Measurements from ENCODE around the gene ASB6.
"Not testable (repeated sequence)": the region's sequence is repeated elsewhere in the genome, so short reads cannot be mapped to it uniquely, and the experiment has no call there.

ASB6 gene

DNA sequence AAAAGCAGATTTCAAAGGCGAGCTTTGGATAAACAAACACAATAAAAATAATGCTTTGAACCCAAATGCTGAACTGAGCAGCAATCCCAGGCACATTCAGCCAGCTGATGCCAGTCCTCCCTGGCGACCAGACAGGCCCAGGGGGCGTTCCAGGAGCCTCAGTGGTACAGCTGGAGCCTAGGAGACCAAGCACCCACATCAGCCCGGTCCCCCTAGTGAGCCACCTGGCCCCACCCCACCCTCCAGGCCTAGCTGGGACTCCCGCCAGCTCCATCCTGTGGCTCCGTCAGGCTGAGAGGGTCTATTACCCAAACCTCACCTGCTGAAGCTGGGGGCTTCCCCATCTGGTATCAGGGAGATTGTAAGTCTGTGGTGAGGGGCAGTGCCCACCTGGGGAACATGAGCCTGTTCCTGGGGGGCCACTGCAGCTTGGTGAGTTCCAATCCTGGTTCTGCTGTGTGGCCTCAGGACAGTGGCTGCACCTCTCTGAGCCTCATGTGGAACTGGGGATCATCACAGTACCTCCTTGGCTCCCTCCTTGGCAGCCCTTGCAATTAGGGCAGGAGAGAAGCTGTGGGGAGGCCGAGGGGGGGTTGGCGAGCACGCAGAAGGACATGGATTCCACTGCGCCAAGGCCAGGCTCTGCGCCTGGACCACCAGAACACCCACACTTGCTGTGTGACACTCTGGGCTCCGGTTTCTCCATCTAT is 37.7 kb downstream of the ASB6 start:
- no peak for DNase-seq

DNA sequence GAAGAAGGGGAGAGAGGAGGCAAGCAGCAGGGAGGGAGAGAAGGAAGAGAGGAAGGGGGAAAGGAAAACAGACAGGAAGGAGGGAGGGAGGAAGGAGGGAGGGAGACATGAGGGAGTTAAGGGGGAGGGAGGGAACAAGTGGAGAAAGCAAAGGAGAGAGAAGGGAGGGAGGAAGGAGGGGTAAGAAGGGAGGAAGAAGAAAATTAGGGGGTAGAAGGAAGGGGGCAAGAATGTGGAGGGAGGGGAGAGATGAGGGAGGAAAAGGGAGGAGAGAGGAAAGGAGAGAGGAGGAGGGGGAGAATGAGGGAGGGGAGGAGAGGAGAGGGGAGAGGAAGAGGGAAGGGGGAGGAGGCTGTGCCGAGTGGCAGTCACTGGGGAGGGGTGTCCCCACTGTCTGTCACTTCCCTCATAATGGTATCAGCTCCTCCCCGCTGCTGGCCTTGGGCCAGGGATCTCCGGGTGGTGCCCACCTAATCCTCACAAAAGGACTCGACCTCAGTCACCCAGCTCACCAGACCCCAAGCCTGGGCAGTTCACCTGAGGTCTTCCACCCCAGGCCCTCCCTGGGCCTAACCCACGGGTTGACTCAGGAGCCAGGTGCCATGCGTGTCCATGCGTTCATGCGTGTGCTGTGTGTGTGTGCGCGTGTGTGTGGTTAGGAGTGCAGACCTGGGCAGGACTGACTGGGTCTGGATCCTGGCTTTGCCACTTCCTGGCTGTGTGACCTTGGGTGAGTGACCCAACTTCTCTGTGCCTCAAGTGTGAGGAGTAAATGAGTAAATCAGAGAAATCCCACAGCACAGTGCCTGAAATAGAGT is 39.1 kb downstream of the ASB6 start:
- DNase-seq, result no peak

DNA sequence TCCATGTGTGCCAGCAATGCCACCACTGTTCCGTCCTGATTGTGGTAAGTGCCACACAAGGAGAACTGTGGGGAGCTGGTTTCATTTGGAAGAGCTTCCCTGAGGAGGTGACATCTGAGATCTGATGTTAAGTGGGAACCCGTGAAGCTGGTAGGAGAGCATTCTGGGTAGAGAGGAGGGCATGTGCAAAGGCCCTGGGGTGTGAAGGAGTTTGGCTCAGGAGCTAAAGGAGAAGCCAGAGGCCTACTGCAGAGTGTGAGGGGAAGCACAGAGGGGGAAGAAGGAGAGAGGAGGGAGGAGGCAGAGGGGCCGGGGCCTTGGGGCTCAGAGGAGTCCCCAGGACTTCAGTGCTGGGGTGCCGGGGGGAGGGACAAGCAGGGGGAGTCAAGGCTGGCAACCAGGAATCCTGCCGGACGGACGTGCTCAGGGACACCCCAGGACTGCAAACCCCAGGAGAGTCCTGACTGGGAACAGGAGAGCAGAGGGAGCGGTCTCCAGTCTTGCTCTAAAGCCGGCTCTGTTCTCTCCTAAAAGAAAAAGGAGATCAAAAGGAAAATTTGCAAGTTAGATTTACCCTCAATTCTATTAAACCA is 40.8 kb downstream of the ASB6 start:
- DNase-seq, result no peak

DNA sequence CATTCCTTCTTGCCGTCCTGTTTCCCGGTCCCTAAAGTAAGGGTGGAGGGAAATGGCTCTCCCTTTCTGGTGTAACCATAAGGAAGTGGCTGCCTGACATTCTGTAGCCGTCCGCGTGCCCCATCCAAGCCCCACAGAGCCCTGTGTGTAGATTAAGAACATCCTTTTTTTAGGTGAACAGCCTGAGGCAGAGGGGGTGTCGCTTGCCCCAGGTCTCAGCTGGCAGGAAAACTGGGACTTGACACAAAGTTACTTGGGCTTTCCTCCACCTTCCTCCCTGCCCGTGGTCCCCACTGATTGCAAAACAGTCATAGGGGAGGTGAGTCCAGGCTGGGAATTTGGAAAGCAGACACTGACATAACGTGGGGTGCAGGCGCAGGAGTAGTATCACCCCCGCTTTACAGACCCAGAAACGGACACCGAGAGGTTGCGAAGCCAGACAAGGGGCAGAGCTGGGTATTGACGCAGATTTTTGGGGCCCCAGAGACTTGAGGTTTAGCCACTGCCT is 43.8 kb downstream of the ASB6 start:
- no peak for DNase-seq

DNA sequence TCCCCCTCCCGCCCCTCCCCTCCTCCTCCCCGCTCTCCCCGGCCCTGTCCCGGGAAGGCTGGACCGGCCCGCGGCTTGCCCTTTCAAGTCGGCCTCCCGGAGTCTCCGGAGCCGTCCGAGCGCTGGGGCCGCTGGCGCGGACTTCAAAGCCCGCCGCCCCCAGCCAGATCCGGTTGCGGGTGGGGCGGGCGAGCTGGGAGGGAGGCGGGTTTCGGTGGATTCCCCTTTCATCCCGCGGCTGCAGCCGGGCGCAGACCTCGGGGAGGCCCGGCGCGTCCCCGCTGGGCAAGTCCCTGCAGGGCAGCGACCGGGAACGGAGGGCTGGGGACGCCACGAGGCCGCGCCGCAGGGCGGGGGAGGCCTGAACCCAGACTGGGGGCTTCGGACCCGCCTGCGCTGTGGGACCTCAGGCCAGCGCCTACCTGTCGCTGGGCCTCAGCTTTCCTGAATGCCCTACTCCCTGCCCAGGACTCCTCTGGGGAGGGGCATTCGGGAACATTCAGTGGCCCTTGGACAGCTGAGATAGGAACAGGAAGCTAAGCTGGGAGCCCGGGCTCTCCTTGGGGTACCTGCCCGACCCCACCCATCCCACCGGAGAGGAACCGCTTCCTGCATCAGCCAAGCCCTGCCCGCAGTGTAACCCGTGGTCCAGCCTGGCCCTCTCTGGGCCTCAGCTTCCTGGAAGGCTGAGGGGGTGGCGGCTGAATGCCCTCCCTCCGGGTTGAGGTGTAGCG is 44.4 kb downstream of the ASB6 start:
- no peak for DNase-seq

DNA sequence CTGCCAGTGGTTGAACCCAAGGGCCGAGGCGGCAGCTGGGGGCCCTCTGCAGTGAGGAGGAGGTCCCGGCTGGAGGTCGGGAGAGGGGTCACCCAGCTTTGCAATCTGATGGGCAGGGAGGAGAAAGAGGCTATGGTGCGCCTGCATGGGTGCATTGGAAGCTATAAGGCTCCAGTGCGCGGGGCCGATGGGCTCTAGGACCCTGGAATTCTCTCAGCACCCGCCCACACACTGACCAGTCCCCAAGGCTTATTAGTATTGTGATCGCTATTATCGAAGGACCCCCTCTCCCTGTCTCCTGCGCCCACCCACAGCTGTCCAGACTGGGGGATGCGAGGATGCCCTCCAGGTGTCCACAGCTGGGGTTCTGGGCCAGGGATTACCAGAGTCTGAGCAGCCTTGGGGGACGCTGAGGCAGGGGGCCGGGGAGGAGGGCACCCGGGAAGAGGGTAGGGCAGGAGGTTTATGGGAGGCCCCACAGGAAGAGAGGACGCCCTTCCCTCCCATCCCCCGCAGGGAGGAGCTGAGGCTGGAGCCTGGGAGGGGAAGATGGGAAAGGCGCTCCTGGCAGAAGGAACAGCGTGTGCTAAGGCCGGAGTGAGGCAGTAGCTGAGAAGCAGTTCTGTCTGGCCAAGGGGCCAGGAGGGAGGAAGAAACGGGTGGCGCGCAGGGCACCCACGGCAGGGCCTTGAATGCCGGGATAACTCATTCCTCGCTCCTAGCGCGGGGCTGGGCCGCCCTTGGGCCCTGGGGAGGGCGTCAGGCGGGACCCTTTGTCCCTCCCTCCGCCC is 45.2 kb downstream of the ASB6 start:
- no peak for DNase-seq

DNA sequence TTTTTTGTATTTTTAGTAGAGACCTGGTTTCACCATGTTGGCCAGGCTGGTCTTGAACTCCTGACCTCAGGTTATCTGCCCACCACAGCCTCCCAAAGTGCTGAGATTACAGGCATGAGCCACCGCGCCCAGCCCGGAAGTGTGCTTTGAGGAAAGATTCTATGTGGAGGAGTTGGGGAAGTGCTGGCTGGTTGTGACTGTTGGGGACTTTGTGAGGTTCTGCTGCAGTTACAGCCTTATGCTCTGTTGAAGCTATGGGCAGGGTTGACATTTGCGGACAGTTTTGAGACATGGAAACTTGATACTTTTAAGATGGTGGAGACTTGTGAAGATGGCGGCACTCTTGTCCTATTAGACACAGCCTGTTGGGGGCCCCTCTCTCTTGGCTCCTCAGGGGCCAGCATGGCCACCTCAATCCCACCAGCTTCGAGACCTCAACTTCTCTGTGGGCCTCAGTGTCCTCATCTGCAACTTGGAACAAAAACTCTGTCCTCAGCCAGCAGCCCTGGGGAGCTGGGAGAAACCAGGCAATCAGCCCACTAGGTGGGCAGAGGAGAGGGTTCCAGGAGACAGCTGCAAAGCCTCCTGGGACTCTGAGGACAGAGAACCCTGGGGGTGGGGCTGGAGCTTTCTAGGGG is 45.9 kb downstream of the ASB6 start:
- DNase-seq, result no peak

DNA sequence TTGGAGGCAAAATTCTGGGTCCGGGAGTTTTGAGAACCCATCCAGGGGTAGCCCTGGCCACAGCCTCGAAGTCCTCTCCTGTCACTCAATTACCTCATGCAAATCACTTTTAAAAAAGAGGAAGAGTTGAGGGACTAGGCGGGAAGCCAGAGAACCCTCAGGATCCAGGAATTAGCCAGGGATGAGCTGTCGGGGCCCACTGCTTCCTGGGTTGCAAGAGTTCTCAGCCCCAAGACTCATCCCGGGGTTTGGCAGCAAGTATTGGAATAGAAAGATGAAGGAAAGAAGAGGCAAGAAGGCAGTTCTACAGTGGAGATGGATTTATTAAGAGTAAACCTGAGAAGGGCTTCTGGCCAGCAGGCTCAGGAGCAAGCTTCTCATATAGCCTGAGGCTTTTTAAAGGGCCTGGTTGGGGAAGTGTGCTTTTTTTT is 46.6 kb downstream of the ASB6 start:
- DNase-seq, result no peak

DNA sequence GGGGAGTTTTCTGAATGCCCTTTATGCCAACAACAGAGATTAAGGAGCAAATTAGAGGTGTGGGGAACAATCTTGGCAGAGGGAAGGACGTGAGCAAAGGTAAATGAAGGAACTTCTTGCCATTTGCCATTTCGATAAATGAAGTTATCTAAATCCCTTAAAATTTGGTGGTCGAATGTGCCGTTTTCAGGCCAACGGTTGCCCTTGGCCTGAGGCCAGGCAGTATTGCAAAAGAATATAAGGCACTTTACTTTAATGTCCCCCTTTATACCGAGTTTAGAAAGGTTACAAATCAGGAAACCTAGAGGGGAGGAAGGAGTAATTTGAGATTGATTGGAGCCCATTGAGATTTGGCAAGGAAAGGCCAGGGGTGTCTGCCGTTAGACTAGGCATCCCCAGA is 47.3 kb downstream of the ASB6 start:
- DNase-seq, result no peak

DNA sequence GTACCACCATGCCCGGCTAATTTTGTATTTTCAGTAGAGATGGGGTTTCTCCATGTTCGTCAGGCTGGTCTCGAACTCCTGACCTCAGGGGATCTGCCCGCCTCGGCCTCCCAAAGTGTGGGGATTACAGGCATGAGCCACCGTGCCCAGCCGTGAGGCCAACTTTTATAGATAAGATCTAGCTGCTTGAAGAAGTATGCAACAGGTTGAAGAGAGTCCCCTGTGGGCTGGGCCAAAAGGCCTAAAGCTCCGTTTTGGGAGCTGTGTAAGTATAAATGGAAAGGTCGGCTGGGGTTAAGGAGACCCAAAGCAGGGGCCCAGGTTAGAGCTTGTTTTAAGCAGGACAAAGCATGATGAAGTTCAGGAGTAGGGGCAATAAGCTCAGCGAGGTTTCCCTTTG is 49.2 kb downstream of the ASB6 start:
- not testable (repeated sequence) for DNase-seq

DNA sequence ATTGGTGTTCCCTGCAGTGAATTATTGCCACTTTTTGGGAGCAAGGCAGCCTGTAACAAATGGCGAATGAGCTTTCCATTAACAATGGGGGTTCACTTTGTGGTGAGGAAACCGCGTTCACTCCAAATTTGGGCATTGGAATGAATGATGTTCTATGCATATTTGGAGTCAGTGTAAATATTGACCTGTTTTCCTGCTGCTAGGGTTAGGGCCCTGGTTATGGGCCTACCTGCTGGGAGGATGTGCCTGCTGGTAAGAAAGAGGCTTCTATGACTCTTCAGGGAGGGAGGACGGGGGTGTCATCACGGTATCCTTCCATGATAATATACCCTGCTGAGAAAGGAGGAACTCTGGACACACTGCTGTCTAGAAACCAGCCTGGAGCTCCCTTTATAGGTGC is 50.0 kb downstream of the ASB6 start:
- no peak for DNase-seq

DNA sequence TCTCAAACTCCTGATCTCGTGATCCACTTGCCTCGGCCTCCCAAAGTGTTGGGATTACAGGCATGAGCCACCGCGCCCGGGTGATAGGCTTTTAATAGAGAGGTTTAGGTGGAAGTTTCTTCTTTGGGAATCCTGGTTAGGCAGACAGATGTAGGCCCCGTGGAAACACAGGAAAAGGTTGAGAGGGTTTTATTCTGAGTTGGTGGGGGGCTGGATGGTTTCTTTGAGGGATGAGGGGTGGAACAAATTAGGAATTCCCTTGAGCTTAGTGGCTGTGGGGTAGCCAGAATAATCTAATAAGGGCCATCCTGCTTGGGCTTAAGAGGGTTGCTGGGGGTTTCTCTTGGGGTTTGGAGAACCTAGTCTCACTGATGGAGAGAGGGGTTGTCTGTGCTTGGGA is 51.5 kb downstream of the ASB6 start:
- no peak for DNase-seq

DNA sequence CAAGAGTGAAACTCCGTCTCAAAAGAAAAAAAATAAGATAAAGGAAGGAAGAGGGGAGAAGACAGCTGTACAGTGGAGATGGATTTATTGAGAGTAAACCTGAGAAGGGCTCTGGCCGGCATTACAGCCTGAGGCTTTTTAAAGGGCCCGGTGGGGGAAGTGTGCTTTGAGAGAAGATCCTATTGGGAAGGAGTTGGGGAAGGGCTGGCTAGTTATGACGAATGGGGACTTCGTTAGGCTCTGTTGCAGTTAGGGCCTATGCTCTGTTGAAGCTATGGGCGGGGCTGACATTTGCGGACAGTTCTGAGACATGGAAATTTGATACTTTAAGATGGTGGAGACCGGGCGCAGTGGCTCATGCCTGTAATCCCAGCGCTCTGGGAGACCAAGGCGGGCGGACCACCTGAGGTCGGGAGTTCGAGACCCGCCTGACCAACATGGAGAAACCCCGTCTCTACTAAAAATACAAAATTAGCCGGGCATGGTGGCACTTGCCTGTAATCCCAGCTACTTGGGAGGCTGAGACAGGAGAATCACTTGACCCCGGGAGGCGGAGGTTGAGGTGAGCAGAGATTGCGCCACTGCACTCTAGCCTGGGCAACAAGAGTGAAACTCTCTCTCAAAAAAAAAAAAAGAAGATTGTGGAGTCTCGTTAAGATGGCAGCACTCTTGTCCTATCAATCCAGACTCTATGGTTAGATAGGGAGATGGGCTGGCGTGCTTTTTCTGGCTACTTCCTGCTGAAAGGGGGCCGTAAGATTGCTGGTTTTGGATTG is 54.3 kb downstream of the ASB6 start:
- DNase-seq, result no peak

DNA sequence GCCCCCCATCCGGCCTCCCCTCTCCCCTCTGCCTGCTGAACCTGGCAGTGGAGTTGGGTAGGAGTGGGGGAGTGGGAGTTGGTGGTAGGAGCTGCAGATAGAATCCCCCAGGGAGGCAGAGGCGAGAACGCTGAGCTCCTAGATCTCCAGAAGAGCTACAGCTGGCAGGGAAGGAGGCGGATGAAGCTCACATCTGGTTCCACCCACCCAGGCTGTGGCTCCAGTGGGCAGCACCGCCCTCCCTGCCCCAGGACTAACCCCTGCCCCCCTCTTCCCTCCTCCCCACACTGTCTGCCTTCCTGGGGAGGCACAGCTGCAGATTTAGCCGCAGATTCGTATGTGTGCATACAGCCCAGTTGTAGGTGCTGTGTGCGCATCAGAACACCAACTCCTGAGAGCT is 55.3 kb downstream of the ASB6 start:
- no peak for DNase-seq

DNA sequence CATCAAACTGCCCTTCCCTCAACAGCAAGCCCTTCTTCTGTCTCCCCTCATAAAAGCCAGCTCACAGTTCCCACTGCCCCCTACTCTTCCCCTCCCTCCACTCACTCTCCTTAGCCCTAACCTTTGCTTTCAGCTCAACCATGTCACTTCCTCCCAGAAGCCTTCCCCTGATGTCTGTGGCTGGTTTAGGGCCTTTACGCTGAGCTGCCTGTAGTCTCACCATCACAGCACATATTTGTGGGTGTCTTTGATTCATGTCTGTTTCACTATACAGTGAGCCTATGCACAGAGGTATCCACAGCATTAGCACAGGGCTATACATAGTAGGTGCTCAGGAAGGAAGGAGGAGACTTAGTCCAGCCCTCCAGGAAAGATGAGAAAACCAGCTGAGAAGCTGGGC is 55.7 kb downstream of the ASB6 start:
- DNase-seq, result no peak

DNA sequence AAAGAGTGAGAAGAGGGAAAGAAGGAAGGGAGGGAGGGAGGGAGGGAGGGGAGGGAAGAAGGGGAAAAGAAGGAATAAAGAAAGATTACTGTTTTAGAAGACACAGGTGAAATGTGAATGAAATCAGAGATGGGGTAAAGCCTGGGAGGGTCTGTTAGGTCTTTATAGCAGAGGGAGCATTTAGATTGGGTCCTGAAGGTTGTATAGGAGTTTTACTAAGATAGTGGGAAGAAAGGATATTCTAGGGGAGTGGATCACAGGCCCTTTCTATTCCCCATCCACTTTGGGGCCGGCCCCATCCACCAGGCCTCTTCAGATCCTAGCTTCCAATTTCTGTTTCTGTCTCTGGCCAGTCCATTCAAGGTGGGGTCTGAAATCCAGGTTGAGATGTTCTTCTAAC is 56.6 kb downstream of the ASB6 start:
- no peak for DNase-seq

Measured in CD4-positive, alpha-beta T cell treated with Interferon gamma for 1 hour (primary cell).